WTC11 (cell line): Measurements from ENCODE around the gene SRD5A1. TPM values are rescaled to one million over a fixed set of nuclear protein-coding genes. Genes with fewer than 3 reads are reported as not detected.

Experiments
- ATAC-seq: fragments of 200-7000 bp; cut with Tn5 transposase; 2 replicates; pipeline ENCODE4 v1.10.0; 2021; ENCODE audit warnings: mild to moderate bottlenecking, moderate library complexity
- CTCF ChIA-PET: fragments of 300-600 bp; sonication (Branson Sonifier 250); formaldehyde crosslinking; loops from one replicate; lab custom pipeline; 2021; ENCODE audit warnings: antibody characterized with exemption; lab: Charles Lee
- POLR2A ChIA-PET: fragments of 350-600 bp; sonication (Branson Sonifier 250); formaldehyde crosslinking; loops from one replicate; lab custom pipeline; 2021; ENCODE audit warnings: antibody characterized with exemption; lab: Charles Lee
- DNase-seq: peaks from one replicate; pipeline ENCODE4 v3.0.0; 2021; ENCODE audit warnings: low spot score
- H3K27ac Mint-ChIP-seq: 2 replicates; pipeline ENCODE4 v1.8.0; 2021; ENCODE audit warnings: mixed read lengths
- H3K27me3 Mint-ChIP-seq: 2 replicates; pipeline ENCODE4 v1.8.0; 2021; ENCODE audit warnings: low read depth, mild to moderate bottlenecking, moderate library complexity, mixed read lengths
- H3K36me3 Mint-ChIP-seq: 2 replicates; pipeline ENCODE4 v1.8.0; 2021; ENCODE audit warnings: mixed read lengths
- H3K4me1 Mint-ChIP-seq: 2 replicates; pipeline ENCODE4 v1.8.0; 2022; ENCODE audit warnings: mixed read lengths
- H3K4me3 Mint-ChIP-seq: 2 replicates; pipeline ENCODE4 v1.8.0; 2021; ENCODE audit warnings: mild to moderate bottlenecking, moderate library complexity, mixed read lengths
- H3K9me3 Mint-ChIP-seq: 2 replicates; pipeline ENCODE4 v1.8.0; 2021; ENCODE audit warnings: mixed read lengths
- ARID4B ChIP-seq: sonication (generic); formaldehyde crosslinking; IDR thresholded peaks from 2 replicates; pipeline ENCODE4 v1.8.0; 2023; ENCODE audit warnings: missing genetic modification reagents, mild to moderate bottlenecking, borderline replicate concordance
- ATF2 ChIP-seq: sonication (generic); formaldehyde crosslinking; IDR thresholded peaks from 2 replicates; pipeline ENCODE4 v1.8.1; 2022; ENCODE audit warnings: low read depth, missing genetic modification reagents, borderline replicate concordance
- ETV6 ChIP-seq: sonication (generic); formaldehyde crosslinking; IDR thresholded peaks from 2 replicates; pipeline ENCODE4 v1.8.1; 2022; ENCODE audit warnings: mild to moderate bottlenecking, missing genetic modification reagents
- FOXJ3 ChIP-seq: sonication (generic); formaldehyde crosslinking; IDR thresholded peaks from 2 replicates; pipeline ENCODE4 v1.9.0; 2021; ENCODE audit warnings: missing genetic modification reagents, mild to moderate bottlenecking, borderline replicate concordance
- GRHL2 ChIP-seq: fragments of 250-450 bp; sonication (Bioruptor Pico); IDR thresholded peaks from 2 replicates; pipeline ENCODE4 v1.8.0; 2022; ENCODE audit warnings: mild to moderate bottlenecking, moderate library complexity; ENCODE audit not compliant: insufficient replicate concordance, severe bottlenecking
- NFYB ChIP-seq: sonication (generic); formaldehyde crosslinking; conservative IDR thresholded peaks from 2 replicates; pipeline ENCODE4 v1.8.0; 2022; ENCODE audit warnings: low read depth, missing genetic modification reagents
- NR1H2 ChIP-seq: sonication (generic); formaldehyde crosslinking; IDR thresholded peaks from 2 replicates; pipeline ENCODE4 v1.9.0; 2021; ENCODE audit warnings: mild to moderate bottlenecking, moderate library complexity, missing genetic modification reagents
- RORB ChIP-seq: fragments of 250-450 bp; sonication (Bioruptor Pico); IDR thresholded peaks from 2 replicates; pipeline ENCODE4 v1.9.0; 2021; ENCODE audit warnings: mild to moderate bottlenecking
- STAT6 ChIP-seq: sonication (generic); formaldehyde crosslinking; conservative IDR thresholded peaks from 2 replicates; pipeline ENCODE4 v1.8.1; 2023; ENCODE audit warnings: mild to moderate bottlenecking, low read depth, missing genetic modification reagents, moderate library complexity
- USF1 ChIP-seq: sonication (generic); formaldehyde crosslinking; IDR thresholded peaks from 2 replicates; pipeline ENCODE4 v1.8.0; 2022; ENCODE audit warnings: mild to moderate bottlenecking, missing genetic modification reagents
- ZBTB43 ChIP-seq: sonication (generic); formaldehyde crosslinking; IDR thresholded peaks from 2 replicates; pipeline ENCODE4 v1.8.1; 2023; ENCODE audit warnings: mild to moderate bottlenecking, missing genetic modification reagents
- ZNF121 ChIP-seq: sonication (generic); formaldehyde crosslinking; IDR thresholded peaks from 2 replicates; pipeline ENCODE4 v1.8.0; 2023; ENCODE audit warnings: missing genetic modification reagents
- ZNF219 ChIP-seq: sonication (generic); formaldehyde crosslinking; IDR thresholded peaks from 2 replicates; pipeline ENCODE4 v1.8.0; 2023; ENCODE audit warnings: missing genetic modification reagents, mild to moderate bottlenecking, borderline replicate concordance
- ZNF671 ChIP-seq: fragments of 250-450 bp; sonication (Bioruptor Pico); IDR thresholded peaks from 2 replicates; pipeline ENCODE4 v1.8.0; 2021; ENCODE audit warnings: mild to moderate bottlenecking
- total RNA-seq: library from RNA; stranded (reverse); gene quantifications from 3 replicates; pipeline ENCODE4 v1.2.3, GENCODE V29; 2021
- TF ChIP-seq, protein P1 (sequence below): sonication (generic); formaldehyde crosslinking; IDR thresholded peaks from 2 replicates; pipeline ENCODE4 v1.8.1; 2022; ENCODE audit warnings: mild to moderate bottlenecking, moderate library complexity, missing genetic modification reagents

The SRD5A1 gene
- total RNA-seq, 1 experiment from 2014 or later, result 36.9 TPM

GRCh38 chr5:6585168-6585567 lies 48.1 kb upstream of the SRD5A1 start:
- Mint-ChIP-seq H3K4me3 (peak overlapping the region; percentile 34; the same call in 1 of the 2 replicates), H3K4me1 (peaks cover 15% of the 10 kb centered on the region), H3K27ac (no peak overlapping the region), H3K9me3 (no peaks in the 10 kb centered on the region), H3K27me3 (peaks cover 65% of the 10 kb centered on the region), H3K36me3 (no peaks in the 10 kb centered on the region)
- no peak for DNase-seq
- ChIA-PET CTCF (no interaction called here), POLR2A (interaction anchor here (0.6 kb wide), 1 partner anchor 791 kb away, joined by 4 read pairs; no protein-coding TSS in a partner anchor)
- no peak for ATAC-seq
- TF ChIP-seq FOXJ3 (no peak), ZNF219 (CRISPR knock-in tag) (no peak), ZBTB43 (CRISPR knock-in tag) (no peak), ZNF671 (CRISPR knock-in tag) (no peak), NR1H2 (no peak), ATF2 (no peak), ETV6 (CRISPR knock-in tag) (no peak), GRHL2 (CRISPR knock-in tag) (no peak)
- TF ChIP-seq, protein P1, sequence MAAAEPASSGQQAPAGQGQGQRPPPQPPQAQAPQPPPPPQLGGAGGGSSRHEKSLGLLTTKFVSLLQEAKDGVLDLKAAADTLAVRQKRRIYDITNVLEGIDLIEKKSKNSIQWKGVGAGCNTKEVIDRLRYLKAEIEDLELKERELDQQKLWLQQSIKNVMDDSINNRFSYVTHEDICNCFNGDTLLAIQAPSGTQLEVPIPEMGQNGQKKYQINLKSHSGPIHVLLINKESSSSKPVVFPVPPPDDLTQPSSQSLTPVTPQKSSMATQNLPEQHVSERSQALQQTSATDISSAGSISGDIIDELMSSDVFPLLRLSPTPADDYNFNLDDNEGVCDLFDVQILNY (CRISPR knock-in tag), result no peak

GRCh38 chr5:6585939-6586646 lies 47.1 kb upstream of the SRD5A1 start:
- Mint-ChIP-seq H3K27ac (no peak overlapping the region), H3K36me3 (no peaks in the 10 kb centered on the region), H3K4me3 (no peak overlapping the region), H3K27me3 (peaks cover 58% of the 10 kb centered on the region), H3K9me3 (no peaks in the 10 kb centered on the region), H3K4me1 (peaks cover 11% of the 10 kb centered on the region)
- TF ChIP-seq RORB (CRISPR knock-in tag), result no peak
- TF ChIP-seq NFYB, result no peak
- no peak for TF ChIP-seq GRHL2 (CRISPR knock-in tag)
- TF ChIP-seq STAT6 (CRISPR knock-in tag), result no peak
- TF ChIP-seq USF1 (CRISPR knock-in tag), result no peak
- no peak for TF ChIP-seq ZNF121 (CRISPR knock-in tag)
- TF ChIP-seq, protein P1 (CRISPR knock-in tag), result no peak
- no peak for TF ChIP-seq FOXJ3
- no peak for TF ChIP-seq ARID4B (CRISPR knock-in tag)
- ATAC-seq (no peak), DNase-seq (no peak)
- ChIA-PET CTCF (interaction anchor here (1.0 kb wide), 1 partner anchor 173 kb away, joined by 3 read pairs; no protein-coding TSS in a partner anchor), POLR2A (no interaction called here)
